ENCODE results near the gene C17orf100.

The C17orf100 gene

DNA sequence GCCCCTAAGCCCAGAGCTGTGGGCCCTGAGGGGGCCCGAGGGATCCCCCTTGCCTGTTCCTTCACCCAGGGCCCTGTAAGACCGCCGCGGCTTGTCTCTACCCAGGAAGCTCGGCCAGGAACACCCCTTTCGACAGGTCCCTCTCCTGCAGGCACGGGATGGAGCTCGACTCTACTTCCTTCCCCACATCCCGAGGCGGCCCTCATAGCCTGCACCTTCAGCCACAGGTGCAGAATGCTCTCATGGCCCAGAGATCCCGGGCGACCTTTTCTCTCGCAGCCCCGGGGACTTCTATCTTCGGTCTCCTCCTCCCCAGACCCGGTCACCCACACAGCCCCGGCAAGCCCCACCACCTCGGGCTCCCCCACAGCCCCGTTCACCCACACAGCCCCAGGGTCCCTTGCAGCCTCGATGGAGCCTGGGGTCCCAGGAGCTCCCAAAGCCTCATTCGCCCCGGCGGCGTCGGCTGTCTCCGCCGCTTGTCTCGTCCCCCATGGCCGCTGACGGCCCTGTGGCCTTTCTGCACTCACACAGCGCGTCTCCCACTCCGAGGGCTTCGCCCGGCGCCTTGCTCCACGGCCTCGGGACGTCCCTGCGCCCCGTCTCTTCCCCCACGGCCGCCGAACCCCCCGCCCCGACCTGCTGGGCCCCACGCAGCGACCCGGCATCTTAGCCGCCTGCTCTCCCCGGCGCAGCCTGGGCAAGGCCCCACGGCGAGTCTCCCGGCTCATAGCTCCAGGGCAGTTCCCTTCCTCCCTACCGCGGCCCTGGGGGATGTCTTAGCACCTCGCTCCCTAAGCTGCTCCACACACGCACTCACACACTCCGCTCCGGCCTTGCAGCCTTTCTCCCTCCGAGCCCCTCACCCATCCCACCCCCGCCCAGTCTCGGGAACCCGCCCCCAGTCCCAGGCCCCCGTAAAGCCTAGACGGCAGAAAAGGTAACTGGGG lies 11.7 kb upstream of the C17orf100 start:
- peaks cover 15% of the 10 kb centered on the region for H3K79me2 ChIP-seq (ENCODE audit: insufficient read depth, low read length)
- H4K20me1 ChIP-seq (ENCODE audit: low read depth, low read length): no peaks in the 10 kb centered on the region
- no peaks in the 10 kb centered on the region for H3K9me2 ChIP-seq (replicated peaks; ENCODE audit: insufficient read depth, low read length)
- peak overlapping the region; percentile 82 for H3K4me3 ChIP-seq (ENCODE audit: insufficient read depth, low read length, poor library complexity, severe bottlenecking)
- peak overlapping the region; percentile 95 for H2AFZ ChIP-seq (ENCODE audit: low read depth, low read length, severe bottlenecking)
- H3K27me3 ChIP-seq (ENCODE audit: low read length): no peaks in the 10 kb centered on the region
- no peak for TF ChIP-seq EZH2phosphoT487 (conservative IDR thresholded peaks at IDR 0.05; ENCODE audit: low read length)
- TF ChIP-seq, protein P1, sequence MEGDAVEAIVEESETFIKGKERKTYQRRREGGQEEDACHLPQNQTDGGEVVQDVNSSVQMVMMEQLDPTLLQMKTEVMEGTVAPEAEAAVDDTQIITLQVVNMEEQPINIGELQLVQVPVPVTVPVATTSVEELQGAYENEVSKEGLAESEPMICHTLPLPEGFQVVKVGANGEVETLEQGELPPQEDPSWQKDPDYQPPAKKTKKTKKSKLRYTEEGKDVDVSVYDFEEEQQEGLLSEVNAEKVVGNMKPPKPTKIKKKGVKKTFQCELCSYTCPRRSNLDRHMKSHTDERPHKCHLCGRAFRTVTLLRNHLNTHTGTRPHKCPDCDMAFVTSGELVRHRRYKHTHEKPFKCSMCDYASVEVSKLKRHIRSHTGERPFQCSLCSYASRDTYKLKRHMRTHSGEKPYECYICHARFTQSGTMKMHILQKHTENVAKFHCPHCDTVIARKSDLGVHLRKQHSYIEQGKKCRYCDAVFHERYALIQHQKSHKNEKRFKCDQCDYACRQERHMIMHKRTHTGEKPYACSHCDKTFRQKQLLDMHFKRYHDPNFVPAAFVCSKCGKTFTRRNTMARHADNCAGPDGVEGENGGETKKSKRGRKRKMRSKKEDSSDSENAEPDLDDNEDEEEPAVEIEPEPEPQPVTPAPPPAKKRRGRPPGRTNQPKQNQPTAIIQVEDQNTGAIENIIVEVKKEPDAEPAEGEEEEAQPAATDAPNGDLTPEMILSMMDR (IDR thresholded peaks at IDR 0.05; ENCODE audit: insufficient read depth, low read length, poor library complexity, severe bottlenecking): no peak
- H3K36me3 ChIP-seq (ENCODE audit: low read length): no peaks in the 10 kb centered on the region; the same call in 1 of the 2 replicates
- peak overlapping the region; percentile 74 for H3K4me2 ChIP-seq (ENCODE audit: low read depth, low read length, poor library complexity, severe bottlenecking)
- H3K27ac ChIP-seq (ENCODE audit: low read depth, low read length): peak overlapping the region; percentile 83
- H3K9me3 ChIP-seq (ENCODE audit: insufficient read depth, low read length): no peaks in the 10 kb centered on the region
- H3F3A ChIP-seq (ENCODE audit: insufficient read depth): peaks cover 5% of the 10 kb centered on the region; the same call in 1 of the 2 replicates
- peak overlapping the region; percentile 80 for H3K9ac ChIP-seq (ENCODE audit: low read length)

DNA sequence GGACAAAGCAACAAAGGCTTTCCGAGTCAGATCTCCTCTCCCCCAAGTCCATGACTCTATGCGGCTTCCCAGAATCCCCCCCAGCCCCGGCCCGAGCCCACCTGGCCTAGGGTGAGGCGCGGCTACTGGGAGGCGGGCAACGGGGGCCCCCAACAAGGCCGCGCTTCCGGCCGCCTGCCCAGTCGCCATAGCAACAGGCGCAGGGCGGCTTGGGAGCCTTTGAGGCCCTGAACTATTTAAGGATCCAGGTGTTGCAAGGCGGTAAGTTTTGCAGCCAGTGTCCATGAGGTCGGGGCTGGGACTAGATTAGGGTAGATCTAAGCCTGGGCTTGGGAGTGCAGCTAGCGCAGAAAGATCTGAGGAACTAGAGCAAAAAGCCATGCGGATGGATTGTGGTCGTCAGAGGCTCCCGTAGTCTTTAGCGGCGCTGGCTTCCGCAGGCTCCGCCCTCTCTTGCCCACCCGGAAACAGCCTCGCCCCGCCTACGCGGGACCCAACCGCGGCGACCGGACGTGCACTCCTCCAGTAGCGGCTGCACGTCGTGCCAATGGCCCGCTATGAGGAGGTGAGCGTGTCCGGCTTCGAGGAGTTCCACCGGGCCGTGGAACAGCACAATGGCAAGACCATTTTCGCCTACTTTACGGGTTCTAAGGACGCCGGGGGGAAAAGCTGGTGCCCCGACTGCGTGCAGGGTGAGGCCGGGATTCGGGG lies 10.9 kb upstream of the C17orf100 start, which contains the start of the genes KIAA0753 and TXNDC17:
KIAA0753 (minus strand) TSS at position 176 of the 711 bp plus-strand sequence. CDS start 5,608 bp downstream, outside the sequence.
TXNDC17 (plus strand) TSS at position 525 of the 711 bp plus-strand sequence; CDS start at position 548, 23 bp downstream.
- Histone ChIP-seq H3K79me2 (ENCODE audit: insufficient read depth, low read length) (peaks cover 15% of the 10 kb centered on the region), H3K9ac (ENCODE audit: low read length) (peak within 1 kb of the TSS; percentile 80)

DNA sequence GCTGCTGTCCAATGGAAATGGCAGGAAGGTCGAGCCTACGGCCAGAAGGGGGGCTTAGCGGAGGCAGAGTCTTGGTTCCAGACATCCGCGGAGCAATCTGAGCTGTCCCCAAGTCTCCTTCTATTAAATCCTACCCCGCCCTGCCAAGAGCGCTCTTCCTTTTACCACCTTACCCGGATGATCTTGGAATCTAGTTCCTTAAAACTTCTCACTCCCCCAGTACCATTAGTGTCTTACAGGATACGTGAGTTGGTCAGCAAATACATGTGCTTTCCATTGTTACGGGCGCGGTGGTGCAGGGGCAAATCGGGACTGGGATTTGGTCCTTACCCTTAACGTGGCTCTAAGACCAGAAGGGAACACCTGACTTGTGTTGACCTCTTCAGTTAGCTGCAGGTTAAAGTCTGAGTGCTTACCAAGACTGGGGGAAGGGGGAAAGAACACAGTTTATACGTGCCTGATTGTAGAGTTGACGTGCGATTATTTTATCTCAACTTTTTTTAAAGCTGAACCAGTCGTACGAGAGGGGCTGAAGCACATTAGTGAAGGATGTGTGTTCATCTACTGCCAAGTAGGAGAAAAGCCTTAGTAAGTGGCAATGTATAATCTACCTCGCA lies 10.2 kb upstream of the C17orf100 start:
- H3F3A ChIP-seq (ENCODE audit: insufficient read depth): peaks cover 5% of the 10 kb centered on the region; the same call in 1 of the 2 replicates
- H3K36me3 ChIP-seq (ENCODE audit: low read length): no peaks in the 10 kb centered on the region; the same call in 1 of the 2 replicates
- peaks cover 15% of the 10 kb centered on the region for H3K79me2 ChIP-seq (ENCODE audit: insufficient read depth, low read length)
- peak overlapping the region; percentile 95 for H2AFZ ChIP-seq (ENCODE audit: low read depth, low read length, severe bottlenecking)
- peak overlapping the region; percentile 82 for H3K4me3 ChIP-seq (ENCODE audit: insufficient read depth, low read length, poor library complexity, severe bottlenecking)
- peak overlapping the region; percentile 80 for H3K9ac ChIP-seq (ENCODE audit: low read length)
- no peaks in the 10 kb centered on the region for H3K9me2 ChIP-seq (replicated peaks; ENCODE audit: insufficient read depth, low read length)
- H3K4me2 ChIP-seq (ENCODE audit: low read depth, low read length, poor library complexity, severe bottlenecking): peak overlapping the region; percentile 74
- H3K27ac ChIP-seq (ENCODE audit: low read depth, low read length): peak overlapping the region; percentile 83
- no peaks in the 10 kb centered on the region for H3K27me3 ChIP-seq (ENCODE audit: low read length)
- no peaks in the 10 kb centered on the region for H4K20me1 ChIP-seq (ENCODE audit: low read depth, low read length)
- TF ChIP-seq, protein P1 (IDR thresholded peaks at IDR 0.05; ENCODE audit: insufficient read depth, low read length, poor library complexity, severe bottlenecking): no peak
- TF ChIP-seq EZH2phosphoT487 (conservative IDR thresholded peaks at IDR 0.05; ENCODE audit: low read length): no peak
- H3K9me3 ChIP-seq (ENCODE audit: insufficient read depth, low read length): no peaks in the 10 kb centered on the region

More for the DNA sequence above, 10.9 kb upstream of the C17orf100 start, which contains the start of the genes KIAA0753 and TXNDC17:
- H3K4me2 ChIP-seq (ENCODE audit: low read depth, low read length, poor library complexity, severe bottlenecking): peak within 1 kb of the TSS; percentile 74
- H3K27ac ChIP-seq (ENCODE audit: low read depth, low read length): peak within 1 kb of the TSS; percentile 83
- no peaks in the 10 kb centered on the region for H4K20me1 ChIP-seq (ENCODE audit: low read depth, low read length)
- H3K27me3 ChIP-seq (ENCODE audit: low read length): no peaks in the 10 kb centered on the region
- H3K9me3 ChIP-seq (ENCODE audit: insufficient read depth, low read length): no peaks in the 10 kb centered on the region
- no peaks in the 10 kb centered on the region; the same call in 1 of the 2 replicates for H3K36me3 ChIP-seq (ENCODE audit: low read length)
- peak within 1 kb of the TSS; percentile 82 for H3K4me3 ChIP-seq (ENCODE audit: insufficient read depth, low read length, poor library complexity, severe bottlenecking)
- peaks cover 5% of the 10 kb centered on the region; the same call in 1 of the 2 replicates for H3F3A ChIP-seq (ENCODE audit: insufficient read depth)
- no peaks in the 10 kb centered on the region for H3K9me2 ChIP-seq (replicated peaks; ENCODE audit: insufficient read depth, low read length)
- H2AFZ ChIP-seq (ENCODE audit: low read depth, low read length, severe bottlenecking): peak within 1 kb of the TSS; percentile 95
- TF ChIP-seq, protein P1 (IDR thresholded peaks at IDR 0.05; ENCODE audit: insufficient read depth, low read length, poor library complexity, severe bottlenecking): no peak
- TF ChIP-seq EZH2phosphoT487 (conservative IDR thresholded peaks at IDR 0.05; ENCODE audit: low read length): no peak
